Esophagus muscularis mucosa (tissue), 3 donors: ENCODE measurements around the gene CD59.

Experiments used
- CTCF ChIP-seq, 3 experiments: fragments of 200-600 bp in 2 of 3; fragments of 450-650 bp in 1 of 3; sonication (generic) in 2 of 3; IDR thresholded peaks; one replicate each; pipeline ENCODE4 v1.5.1; 2017 to 2019; ENCODE audit warnings: antibody characterized with exemption in 3 of 3, mild to moderate bottlenecking in 2 of 3, moderate library complexity in 1 of 3
- POLR2A ChIP-seq: fragments of 450-650 bp; IDR thresholded peaks from one replicate; pipeline ENCODE4 v1.6.1; 2017; ENCODE audit warnings: antibody characterized with exemption, moderate library complexity, mild to moderate bottlenecking, low read depth
- POLR2AphosphoS5 ChIP-seq, 2 donors: sonication (generic); formaldehyde crosslinking; IDR thresholded peaks; one replicate each; pipeline ENCODE4 v1.6.1; 2017; ENCODE audit warnings: antibody characterized with exemption in 2 of 2

DNA sequence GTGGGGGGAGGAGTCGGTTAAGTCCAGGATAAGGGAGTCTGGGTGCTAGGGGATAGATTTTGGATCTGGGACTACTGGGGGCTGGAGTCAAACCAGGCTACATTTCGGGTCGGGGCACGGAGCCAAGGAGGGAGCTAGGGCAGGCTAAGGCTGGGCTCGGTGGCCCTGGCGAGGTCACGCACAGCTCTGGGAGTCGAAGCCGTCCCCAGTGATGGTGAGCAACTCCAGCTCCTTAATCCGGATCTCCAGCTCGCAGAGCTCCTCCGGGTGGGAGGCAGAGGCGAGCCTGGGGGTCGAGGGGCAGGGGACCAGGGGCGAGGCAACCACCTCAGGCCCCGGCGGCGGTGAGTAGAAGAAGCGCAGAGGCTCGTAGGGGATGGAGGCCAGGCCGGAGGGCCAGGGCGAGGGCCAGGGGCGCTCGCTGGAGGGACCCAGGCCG is 36.1 kb downstream of the CD59 start:
- no peak for TF ChIP-seq CTCF (IDR thresholded peaks at IDR 0.05)
- no peak for TF ChIP-seq POLR2A
- TF ChIP-seq POLR2AphosphoS5 (IDR thresholded peaks at IDR 0.05) = no peak
